IPS DF 6.9 (cell line): ENCODE measurements around the gene RTL1.

Experiments used
- DNase-seq: peaks from one replicate; pipeline ENCODE4 v3.0.0-alpha.2; 2013; ENCODE audit warnings: low read depth, low spot score
- H3K27ac ChIP-seq: one replicate; pipeline ENCODE4 v1.5.1; 2013; ENCODE audit warnings: low read length, control low read depth
- H3K27me3 ChIP-seq: 2 replicates; pipeline ENCODE4 v1.6.1; 2013; ENCODE audit warnings: mild to moderate bottlenecking, low read length; ENCODE audit not compliant: control insufficient read depth, insufficient read depth
- H3K36me3 ChIP-seq: 2 replicates; pipeline ENCODE4 v1.6.1; 2013; ENCODE audit warnings: low read length; ENCODE audit not compliant: control insufficient read depth, insufficient read depth
- H3K4me1 ChIP-seq: 2 replicates; pipeline ENCODE4 v1.6.1; 2013; ENCODE audit warnings: low read length; ENCODE audit not compliant: control insufficient read depth, insufficient read depth
- H3K4me3 ChIP-seq: 2 replicates; pipeline ENCODE4 v1.5.1; 2013; ENCODE audit warnings: mild to moderate bottlenecking, low read length
- H3K9me3 ChIP-seq: 2 replicates; pipeline ENCODE4 v1.6.1; 2013; ENCODE audit warnings: low read length, inconsistent platforms; ENCODE audit not compliant: control insufficient read depth, insufficient read depth
- WGBS: extraction: QIAGEN DNeasy Blood & Tissue Kit; methylation state at CpG from one replicate; pipeline ENCODE4 v1.1.7; 2013; ENCODE audit warnings: mixed read lengths, missing lambda C conversion rate; ENCODE audit not compliant: insufficient read length, insufficient coverage; 5-methylcytosine and 5-hydroxymethylcytosine counted together

Gene RTL1

DNA sequence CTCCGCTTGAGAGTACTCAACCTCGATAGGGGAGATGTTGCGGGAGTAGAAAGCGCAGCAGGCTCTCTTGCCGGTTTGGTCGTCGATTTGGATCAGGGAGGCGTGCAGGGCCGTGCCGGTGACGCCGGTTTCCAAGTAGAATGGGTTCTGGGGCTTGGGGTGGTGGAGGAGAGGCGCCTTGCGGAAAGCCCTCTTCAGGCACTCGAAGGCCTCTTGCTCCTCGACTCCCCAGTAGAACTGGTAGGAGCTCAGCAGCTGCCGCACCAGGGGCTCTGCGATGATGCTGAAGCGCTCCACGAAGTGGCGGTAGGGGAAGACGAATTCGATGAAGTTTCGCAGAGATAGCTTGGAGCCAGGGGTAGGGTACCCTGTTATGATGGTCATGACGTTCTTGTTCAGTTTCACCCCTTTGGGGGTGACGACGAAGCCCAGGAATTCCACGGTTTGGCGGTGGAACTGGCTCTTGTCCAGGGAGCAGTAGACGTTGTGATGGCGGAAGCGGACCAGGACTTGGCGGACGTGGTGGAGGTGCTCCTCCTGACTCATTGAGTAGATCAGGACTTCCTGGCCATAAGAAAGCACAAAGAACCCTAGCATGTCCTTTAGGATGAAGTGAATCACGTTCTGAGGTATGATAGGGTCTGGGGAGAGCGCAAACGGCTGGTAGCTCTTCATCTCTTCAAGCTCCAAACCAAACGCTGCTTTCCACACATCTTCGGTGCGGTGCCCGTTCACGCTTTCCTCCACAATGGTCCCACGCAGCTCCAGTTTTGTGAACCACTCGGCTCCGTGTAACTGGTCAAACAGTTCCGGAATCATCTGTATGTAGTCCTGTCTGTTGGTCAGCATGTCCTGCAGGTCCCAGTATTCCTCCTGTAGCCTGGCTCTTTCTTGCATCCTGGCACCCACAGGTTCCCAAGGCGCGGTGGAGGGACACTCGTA is 21.2 kb downstream of the RTL1 start:
- Histone ChIP-seq H3K27ac (no peak overlapping the region), H3K36me3 (no peaks in the 10 kb centered on the region), H3K4me3 (no peak overlapping the region), H3K27me3 (no peaks in the 10 kb centered on the region), H3K9me3 (no peaks in the 10 kb centered on the region), H3K4me1 (no peaks in the 10 kb centered on the region)
- WGBS: no CpG with 5 or more reads among the region's 49 CpGs
- no peak for DNase-seq

DNA sequence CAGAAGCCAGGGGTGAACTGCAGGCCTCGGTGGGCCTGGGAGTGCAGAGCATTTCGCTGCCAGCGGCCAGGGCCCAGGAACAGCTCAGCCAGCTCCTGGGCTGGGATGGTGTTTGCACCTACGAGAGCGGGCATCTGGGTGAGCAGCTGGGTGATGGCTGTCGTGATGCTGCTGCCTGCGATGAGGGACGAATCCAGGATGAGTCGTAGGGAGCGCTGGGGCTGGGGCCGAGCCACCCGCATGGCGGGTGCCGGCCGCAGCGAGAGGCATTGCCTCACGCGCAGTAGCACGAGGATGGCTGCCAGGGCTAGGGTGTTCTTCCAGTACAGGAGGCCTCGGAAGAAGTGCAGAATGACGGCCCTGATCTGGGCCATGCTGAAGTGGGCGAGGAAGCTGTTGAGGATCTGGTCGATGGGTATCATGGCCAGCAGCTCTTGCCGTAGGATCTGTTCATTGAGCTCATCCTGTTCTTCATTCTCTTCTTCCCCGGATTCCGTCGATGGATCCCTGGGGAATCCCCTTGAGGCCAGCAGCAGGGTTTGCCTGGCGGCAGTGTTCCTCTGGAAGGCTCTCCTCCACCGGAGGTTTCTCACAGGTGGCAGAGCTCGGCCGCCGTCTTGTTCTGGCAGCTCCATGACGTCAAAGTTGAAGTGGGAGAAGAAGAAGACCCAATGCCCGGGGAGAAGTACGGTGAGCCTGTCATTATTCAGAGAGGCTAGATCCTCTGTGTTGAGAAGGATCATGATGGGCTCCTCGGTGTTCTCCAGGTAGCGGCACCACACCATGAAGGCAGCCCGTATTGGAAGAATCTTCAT is 22.1 kb downstream of the RTL1 start:
- H3K4me3 ChIP-seq: no peak overlapping the region
- no peaks in the 10 kb centered on the region for H3K9me3 ChIP-seq
- no peaks in the 10 kb centered on the region for H3K36me3 ChIP-seq
- no CpG with 5 or more reads among the region's 38 CpGs for WGBS
- H3K4me1 ChIP-seq: no peaks in the 10 kb centered on the region
- DNase-seq: no peak
- no peak overlapping the region for H3K27ac ChIP-seq
- no peaks in the 10 kb centered on the region for H3K27me3 ChIP-seq

DNA sequence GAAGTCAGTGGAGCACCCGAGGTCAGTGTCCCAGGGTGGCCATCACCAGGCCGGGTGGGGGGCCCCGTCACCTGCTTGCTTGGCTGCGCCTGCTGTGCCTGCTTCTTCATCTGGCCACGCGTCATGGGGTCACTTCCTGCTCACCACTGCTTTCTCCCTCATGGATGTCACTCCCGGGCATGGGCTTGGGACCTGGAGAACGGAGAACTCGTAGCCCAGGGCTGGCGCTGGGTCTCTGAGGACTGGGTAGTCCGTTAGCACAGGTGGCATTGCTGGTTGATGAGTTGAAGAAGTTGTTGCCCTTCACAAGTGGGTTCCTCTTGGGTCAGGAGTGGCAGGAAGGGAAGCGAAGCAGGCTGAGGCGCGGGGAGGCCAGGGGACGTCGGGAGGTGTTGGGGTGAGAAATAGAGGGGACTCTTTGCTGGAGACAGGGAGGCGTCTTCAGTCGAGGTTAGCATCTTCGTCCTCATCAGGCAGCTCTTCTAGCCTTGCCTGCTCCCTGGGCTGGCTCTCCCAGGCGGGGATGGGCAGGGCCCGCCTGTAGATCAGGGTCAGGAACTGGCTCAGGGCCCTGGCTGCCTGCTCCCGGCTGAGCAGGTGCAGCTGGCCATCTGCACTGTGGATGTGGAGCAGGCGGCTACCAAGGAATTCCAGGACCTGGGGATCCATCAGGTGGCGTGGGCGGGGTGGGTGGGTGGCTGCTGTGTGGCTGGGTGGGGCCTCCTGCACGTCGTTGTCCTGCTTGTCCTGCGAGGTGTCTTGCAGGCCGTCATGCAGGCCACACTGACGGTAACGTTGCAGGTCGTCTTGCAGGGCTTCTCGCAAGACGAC is 23.0 kb downstream of the RTL1 start:
- Histone ChIP-seq H3K9me3 (no peaks in the 10 kb centered on the region), H3K27me3 (no peaks in the 10 kb centered on the region), H3K27ac (no peak overlapping the region), H3K4me3 (no peak overlapping the region), H3K4me1 (no peaks in the 10 kb centered on the region), H3K36me3 (no peaks in the 10 kb centered on the region)
- no CpG with 5 or more reads among the region's 34 CpGs for WGBS
- DNase-seq: no peak

DNA sequence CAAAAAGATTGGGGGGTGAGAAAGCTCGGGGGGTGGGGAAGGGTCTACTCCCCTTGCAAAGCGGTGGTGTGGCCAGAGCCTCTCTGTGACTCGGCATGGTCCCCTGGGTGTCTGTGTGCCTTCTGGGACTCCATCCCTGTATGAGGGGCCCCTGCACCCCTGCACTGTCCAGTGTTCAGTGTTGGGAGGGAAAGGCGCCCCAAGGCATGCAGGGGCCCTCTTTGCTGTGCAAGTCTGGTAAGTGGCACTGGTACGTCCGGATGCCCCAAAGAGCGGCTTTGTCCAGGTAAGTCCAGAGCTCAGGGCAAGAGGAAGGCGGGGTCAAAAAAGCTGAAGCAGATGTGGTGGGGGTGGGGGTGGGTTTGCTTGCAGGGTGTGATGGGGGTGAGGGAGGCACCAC is 23.7 kb downstream of the RTL1 start:
- DNase-seq: no peak
- Histone ChIP-seq H3K4me1 (no peaks in the 10 kb centered on the region), H3K9me3 (no peaks in the 10 kb centered on the region), H3K36me3 (no peaks in the 10 kb centered on the region), H3K4me3 (no peak overlapping the region), H3K27ac (no peak overlapping the region), H3K27me3 (no peaks in the 10 kb centered on the region)
- no CpG with 5 or more reads among the region's 8 CpGs for WGBS

DNA sequence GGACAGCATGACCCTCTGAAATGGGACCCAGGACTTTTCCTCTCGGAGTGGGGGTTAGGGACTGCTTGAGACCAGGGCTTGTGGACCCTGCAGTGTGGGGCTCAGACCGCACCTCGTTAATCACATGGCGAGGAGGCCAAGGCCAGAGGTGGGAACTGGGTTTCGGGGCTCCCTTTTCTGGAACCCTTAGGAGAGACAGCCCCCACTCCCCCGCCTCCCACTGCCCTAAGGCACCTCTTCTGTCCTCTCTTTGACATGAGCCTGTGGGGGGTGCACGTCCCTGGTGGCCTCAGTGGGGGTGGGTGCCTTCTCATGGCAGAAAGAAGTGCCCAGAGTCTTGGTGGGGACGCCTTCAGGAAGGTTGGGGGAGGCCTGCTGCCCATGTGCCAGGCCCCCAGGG is 24.3 kb downstream of the RTL1 start:
- DNase-seq: no peak
- Histone ChIP-seq H3K4me1 (no peaks in the 10 kb centered on the region; the same call in 1 of the 2 replicates), H3K9me3 (no peaks in the 10 kb centered on the region), H3K27me3 (no peaks in the 10 kb centered on the region), H3K36me3 (no peaks in the 10 kb centered on the region; the same call in 1 of the 2 replicates), H3K4me3 (no peak overlapping the region), H3K27ac (no peak overlapping the region)
- no CpG with 5 or more reads among the region's 8 CpGs for WGBS

DNA sequence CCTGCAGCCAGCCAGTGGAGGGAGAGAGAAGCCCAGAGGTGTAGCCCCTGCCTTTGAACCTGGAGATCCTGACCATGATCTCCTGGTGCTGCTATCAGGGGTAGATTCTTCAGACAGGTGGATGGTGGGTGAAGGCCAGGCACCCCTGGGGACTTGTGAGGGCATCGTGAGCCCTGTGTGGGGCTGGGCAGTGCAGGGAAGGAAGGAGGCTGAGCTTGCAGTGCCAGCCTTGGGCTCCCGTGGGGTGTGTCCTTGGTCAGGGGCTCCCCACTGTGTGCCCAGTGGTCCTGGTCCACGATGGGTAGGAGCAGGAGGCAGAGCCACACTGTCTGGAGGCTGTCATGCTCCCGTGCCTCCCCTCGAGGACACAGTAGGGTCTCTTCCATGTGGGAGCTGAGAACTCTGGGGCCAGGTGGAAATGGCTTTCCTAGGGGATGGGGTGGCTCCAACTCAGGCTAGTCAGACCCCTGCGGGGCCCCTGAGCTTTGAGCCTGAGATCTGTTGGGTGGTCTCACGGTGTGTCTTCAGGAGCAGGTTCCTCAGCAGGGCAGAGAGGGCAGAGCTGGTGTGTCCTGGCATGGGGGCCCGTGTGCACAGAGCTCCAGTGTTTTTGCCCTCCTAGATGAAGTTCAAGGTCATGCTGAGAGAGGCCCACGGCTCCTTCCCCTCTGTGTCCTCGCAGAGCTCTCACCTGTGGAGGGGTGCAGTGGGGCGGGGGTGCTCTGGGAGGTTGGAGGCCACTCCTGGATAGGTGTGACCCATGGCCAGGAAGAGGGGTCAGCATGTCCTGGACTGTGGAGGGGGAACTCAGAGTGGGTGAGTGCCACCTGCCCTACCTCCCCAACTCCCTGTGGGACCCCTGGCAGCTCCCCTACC is 25.0 kb downstream of the RTL1 start:
- no peak for DNase-seq
- Histone ChIP-seq H3K27ac (no peak overlapping the region), H3K4me3 (no peak overlapping the region), H3K9me3 (no peaks in the 10 kb centered on the region), H3K36me3 (no peaks in the 10 kb centered on the region; the same call in 1 of the 2 replicates), H3K4me1 (no peaks in the 10 kb centered on the region; the same call in 1 of the 2 replicates), H3K27me3 (no peaks in the 10 kb centered on the region)
- WGBS: no CpG with 5 or more reads among the region's 11 CpGs

DNA sequence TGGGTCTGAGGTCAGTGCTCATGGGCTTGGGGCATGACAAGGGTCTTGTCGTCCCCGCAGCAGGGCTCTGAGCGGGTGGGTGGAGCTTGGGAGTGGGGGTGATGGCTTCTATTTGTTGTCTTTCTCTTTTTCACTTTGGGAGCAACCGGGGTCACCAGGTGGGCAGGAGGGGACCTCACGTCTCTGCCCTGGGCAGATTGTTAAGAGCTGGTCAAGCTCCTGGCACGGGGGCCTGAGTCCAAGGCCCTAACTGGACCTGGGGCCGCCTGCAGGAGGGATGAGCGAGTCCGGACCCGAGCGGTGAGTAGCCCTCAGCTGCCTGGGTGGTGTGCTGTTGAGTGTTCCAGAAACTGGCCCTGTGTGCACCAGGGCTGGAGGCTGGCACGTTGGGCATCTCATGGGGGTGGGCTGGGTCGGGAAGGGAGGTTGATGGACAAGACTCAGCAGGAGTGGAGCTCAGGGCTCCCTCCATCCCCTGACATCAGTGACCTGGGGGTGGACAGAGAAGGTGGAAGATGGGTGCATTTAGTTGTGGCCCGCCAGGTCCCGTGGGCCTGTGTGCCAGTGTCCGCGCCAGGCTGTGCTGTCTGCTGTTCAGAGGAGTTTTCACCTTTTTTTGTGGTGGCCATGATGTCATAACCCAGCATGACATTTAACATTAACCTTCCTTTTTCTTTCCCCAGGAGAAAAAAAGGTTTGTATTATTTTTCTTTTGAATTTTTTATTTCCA is 27.5 kb downstream of the RTL1 start:
- Histone ChIP-seq H3K27ac (no peak overlapping the region), H3K36me3 (no peaks in the 10 kb centered on the region; the same call in 1 of the 2 replicates), H3K27me3 (no peaks in the 10 kb centered on the region), H3K4me3 (no peak overlapping the region), H3K9me3 (no peaks in the 10 kb centered on the region), H3K4me1 (no peaks in the 10 kb centered on the region; the same call in 1 of the 2 replicates)
- DNase-seq: no peak
- WGBS: no CpG with 5 or more reads among the region's 17 CpGs

DNA sequence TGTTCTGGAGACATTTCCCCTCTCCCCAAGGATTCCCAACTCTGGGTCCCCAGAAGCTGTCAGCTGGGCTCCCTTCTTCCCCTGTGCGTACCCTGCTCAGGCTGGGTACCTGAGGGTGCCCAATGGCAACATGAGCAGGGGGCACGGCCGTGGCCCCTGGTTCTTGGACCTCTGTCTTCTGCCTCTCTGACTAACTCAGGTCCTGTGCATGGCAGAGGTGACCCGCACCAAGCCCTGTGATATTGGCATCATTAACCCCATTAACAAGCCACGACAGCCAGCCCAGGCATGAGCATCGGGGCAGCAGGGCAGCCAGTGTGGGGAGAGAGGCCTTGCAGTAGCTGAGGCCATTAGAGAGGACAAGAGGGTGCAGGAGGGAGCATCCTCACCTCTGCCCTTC is 28.4 kb downstream of the RTL1 start:
- Histone ChIP-seq H3K4me3 (no peak overlapping the region), H3K4me1 (no peaks in the 10 kb centered on the region; the same call in 1 of the 2 replicates), H3K27ac (no peak overlapping the region), H3K36me3 (no peaks in the 10 kb centered on the region; the same call in 1 of the 2 replicates), H3K9me3 (no peaks in the 10 kb centered on the region), H3K27me3 (no peaks in the 10 kb centered on the region)
- WGBS: no CpG with 5 or more reads among the region's 6 CpGs
- DNase-seq: no peak
